ENCODE data around the gene TSEN2. TPM values are rescaled to one million over a fixed set of nuclear protein-coding genes. Genes with fewer than 3 reads are reported as not detected.
A peak's percentile ranks its signal among the peaks of the same experiment; 100 is the strongest.

Gene TSEN2
- total RNA-seq, 1 donor from 2014 or later, result 21.3 TPM

DNA sequence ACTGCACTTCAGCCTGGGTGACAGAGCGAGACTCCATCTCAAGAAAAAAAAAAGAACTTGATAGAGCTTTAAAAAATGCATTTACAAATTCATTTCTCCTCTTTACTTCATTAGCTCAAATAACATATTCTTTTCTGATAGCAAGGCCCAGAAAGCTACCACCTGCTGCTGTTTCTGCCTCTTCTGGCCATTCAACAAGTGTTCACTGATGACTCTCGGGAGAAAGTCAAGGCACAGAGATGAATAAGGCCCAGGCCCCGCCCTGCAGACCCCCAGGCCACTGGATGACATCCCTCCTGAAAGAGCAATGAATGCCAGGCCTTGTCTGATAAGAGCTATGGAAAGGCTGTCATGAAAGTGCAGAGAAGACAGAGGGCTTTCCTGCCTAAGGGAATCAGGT is 13.6 kb upstream of the TSEN2 start:
- no peak overlapping the region for H3K4me3 ChIP-seq (ENCODE audit: low read depth, low read length)
- DNase-seq (ENCODE audit: low read depth), result no peak
- no peak for FAIRE-seq
- no peaks in the 10 kb centered on the region for H3K36me3 ChIP-seq (ENCODE audit: control insufficient read depth, insufficient read depth, low read length)
- no peaks in the 10 kb centered on the region for H3K27me3 ChIP-seq (ENCODE audit: control insufficient read depth, insufficient read depth, low read length)
- TF ChIP-seq, protein P1, sequence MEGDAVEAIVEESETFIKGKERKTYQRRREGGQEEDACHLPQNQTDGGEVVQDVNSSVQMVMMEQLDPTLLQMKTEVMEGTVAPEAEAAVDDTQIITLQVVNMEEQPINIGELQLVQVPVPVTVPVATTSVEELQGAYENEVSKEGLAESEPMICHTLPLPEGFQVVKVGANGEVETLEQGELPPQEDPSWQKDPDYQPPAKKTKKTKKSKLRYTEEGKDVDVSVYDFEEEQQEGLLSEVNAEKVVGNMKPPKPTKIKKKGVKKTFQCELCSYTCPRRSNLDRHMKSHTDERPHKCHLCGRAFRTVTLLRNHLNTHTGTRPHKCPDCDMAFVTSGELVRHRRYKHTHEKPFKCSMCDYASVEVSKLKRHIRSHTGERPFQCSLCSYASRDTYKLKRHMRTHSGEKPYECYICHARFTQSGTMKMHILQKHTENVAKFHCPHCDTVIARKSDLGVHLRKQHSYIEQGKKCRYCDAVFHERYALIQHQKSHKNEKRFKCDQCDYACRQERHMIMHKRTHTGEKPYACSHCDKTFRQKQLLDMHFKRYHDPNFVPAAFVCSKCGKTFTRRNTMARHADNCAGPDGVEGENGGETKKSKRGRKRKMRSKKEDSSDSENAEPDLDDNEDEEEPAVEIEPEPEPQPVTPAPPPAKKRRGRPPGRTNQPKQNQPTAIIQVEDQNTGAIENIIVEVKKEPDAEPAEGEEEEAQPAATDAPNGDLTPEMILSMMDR (IDR thresholded peaks at IDR 0.05; ENCODE audit: insufficient read depth, low read length, severe bottlenecking), result no peak

DNA sequence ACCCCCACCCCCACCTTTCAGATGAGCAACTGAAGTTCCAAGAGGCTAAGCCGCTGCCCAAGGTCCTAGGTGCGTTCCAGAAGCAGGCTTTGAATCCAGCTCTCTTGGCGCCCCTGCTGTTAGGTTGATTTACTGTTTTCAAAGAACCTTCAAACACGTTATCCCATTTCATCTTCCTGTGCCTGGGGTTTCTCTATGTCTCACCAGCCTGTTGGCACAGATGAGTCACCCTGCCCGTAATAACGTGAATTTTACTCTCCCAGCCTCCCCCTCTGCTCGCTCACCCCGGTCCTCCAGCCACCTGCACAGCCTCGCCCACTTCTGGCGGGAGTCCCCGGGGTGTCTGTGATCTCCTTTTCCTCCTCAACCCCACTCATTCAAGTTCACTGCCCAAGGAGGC is 13.0 kb upstream of the TSEN2 start:
- Histone ChIP-seq H3K4me3 (ENCODE audit: low read depth, low read length) (no peak overlapping the region), H3K36me3 (ENCODE audit: control insufficient read depth, insufficient read depth, low read length) (no peaks in the 10 kb centered on the region), H3K27me3 (ENCODE audit: control insufficient read depth, insufficient read depth, low read length) (no peaks in the 10 kb centered on the region)
- FAIRE-seq, result no peak
- TF ChIP-seq, protein P1 (IDR thresholded peaks at IDR 0.05; ENCODE audit: insufficient read depth, low read length, severe bottlenecking), result peak; percentile 8
- DNase-seq (ENCODE audit: low read depth), result peak; percentile 80

DNA sequence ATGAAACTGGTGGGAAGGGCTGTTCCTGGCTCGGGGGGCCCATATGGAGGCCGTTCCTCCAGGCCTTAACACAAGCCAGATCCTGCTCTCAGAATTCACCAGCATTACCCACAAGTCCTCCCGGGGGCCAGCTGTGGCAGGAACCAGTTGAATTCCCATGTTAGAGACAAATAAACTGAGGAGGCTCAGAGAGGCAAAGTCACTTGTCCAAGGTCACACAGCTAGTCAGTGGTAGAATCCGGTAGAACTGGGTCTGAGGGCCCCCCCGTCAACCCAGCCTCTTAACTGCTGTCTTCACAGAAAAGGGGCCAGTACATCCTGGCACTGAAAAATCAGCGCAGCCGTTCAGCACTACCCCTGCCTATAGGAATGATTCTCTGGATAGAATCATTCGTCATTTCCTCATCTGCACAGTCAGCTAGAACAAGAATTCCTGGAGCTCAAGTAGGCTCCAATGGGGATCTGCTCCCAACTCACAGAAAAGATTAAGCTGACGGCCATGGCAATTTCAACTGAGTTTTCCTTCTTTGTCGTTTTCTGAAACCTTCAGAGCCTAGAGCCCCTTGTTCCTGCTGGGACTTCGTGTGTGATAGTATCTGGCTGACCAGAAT is 12.2 kb upstream of the TSEN2 start:
- no peak for DNase-seq (ENCODE audit: low read depth)
- no peaks in the 10 kb centered on the region for H3K27me3 ChIP-seq (ENCODE audit: control insufficient read depth, insufficient read depth, low read length)
- TF ChIP-seq, protein P1 (IDR thresholded peaks at IDR 0.05; ENCODE audit: insufficient read depth, low read length, severe bottlenecking), result no peak
- no peaks in the 10 kb centered on the region for H3K36me3 ChIP-seq (ENCODE audit: control insufficient read depth, insufficient read depth, low read length)
- no peak for FAIRE-seq
- H3K4me3 ChIP-seq (ENCODE audit: low read depth, low read length), result no peak overlapping the region

DNA sequence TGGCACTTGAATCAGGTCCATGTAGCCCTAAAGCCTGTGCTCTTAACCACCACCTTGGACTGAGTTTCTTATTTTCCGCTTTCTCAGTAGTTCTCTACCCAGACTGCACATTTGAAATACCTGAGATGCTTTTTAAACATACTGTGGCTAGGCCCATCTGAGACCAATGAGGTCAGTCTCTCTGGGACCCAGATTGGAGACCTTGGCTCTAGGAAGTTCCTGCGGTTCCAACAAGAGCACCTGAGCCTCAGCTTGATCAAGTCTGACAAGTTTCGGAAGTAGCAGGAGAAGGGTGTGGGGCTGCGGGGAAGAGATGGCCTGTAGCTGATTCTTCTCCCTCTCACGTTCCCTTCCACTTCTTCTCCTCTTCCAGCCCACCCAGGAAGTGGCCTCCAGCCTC is 11.5 kb upstream of the TSEN2 start:
- H3K36me3 ChIP-seq (ENCODE audit: control insufficient read depth, insufficient read depth, low read length), result no peaks in the 10 kb centered on the region
- FAIRE-seq, result no peak
- DNase-seq (ENCODE audit: low read depth), result no peak
- no peaks in the 10 kb centered on the region for H3K27me3 ChIP-seq (ENCODE audit: control insufficient read depth, insufficient read depth, low read length)
- TF ChIP-seq, protein P1 (IDR thresholded peaks at IDR 0.05; ENCODE audit: insufficient read depth, low read length, severe bottlenecking), result no peak
- H3K4me3 ChIP-seq (ENCODE audit: low read depth, low read length), result no peak overlapping the region

DNA sequence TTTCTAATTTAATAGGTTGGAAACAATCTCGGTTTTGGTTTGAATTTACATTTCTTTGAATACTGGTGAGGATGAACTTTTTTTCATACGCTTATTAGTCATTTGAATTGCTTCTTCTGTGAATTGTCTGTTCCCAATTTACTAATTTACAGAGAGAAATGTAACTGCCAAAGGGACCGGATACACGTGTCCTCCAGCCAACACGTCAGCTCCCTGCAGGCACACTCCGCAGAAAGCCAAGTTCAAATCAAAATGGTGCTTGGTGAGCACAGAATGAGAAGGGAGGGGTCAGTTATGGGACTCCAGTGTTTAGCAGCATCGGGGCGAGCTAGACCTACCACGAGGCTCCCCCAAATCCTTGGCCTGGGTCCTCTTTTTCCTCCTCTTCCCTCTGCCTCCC is 10.8 kb upstream of the TSEN2 start:
- no peak for FAIRE-seq
- TF ChIP-seq, protein P1 (IDR thresholded peaks at IDR 0.05; ENCODE audit: insufficient read depth, low read length, severe bottlenecking), result no peak
- Histone ChIP-seq H3K4me3 (ENCODE audit: low read depth, low read length) (no peak overlapping the region), H3K36me3 (ENCODE audit: control insufficient read depth, insufficient read depth, low read length) (no peaks in the 10 kb centered on the region), H3K27me3 (ENCODE audit: control insufficient read depth, insufficient read depth, low read length) (no peaks in the 10 kb centered on the region)
- DNase-seq (ENCODE audit: low read depth), result no peak

Data from bronchial epithelial cell (primary cell).